Left lung (tissue), 10 donors: ENCODE measurements around the gene GHR. TPM values are rescaled to one million over a fixed set of nuclear protein-coding genes. Genes with fewer than 3 reads are reported as not detected.

Source experiments
- ATAC-seq: fragments of 200-7000 bp; cut with Tn5 transposase; one replicate; pipeline ENCODE4 v1.9.1; 2020; ENCODE audit warnings: moderate library complexity
- DNase-seq, 4 donors: peaks; one replicate each; pipeline ENCODE4 v3.0.0-alpha.2; 2013 to 2020
- H3K27ac ChIP-seq, 2 donors: fragments of 200-600 bp; sonication (generic) in 1 of 2; one replicate each; pipeline versions ENCODE4 v1.5.0 to v1.8.0; 2020 to 2021
- H3K27me3 ChIP-seq, 2 donors: fragments of 200-600 bp; sonication (generic) in 1 of 2; one replicate each; pipeline versions ENCODE4 v1.5.0 to v1.8.0; 2020 to 2021
- H3K36me3 ChIP-seq, 2 donors: fragments of 200-600 bp; sonication (generic) in 1 of 2; one replicate each; pipeline versions ENCODE4 v1.5.0 to v1.8.0; 2020 to 2021
- H3K4me1 ChIP-seq, 2 donors: fragments of 200-600 bp; one replicate each; pipeline ENCODE4 v1.8.0; 2021
- H3K4me3 ChIP-seq, 2 donors: fragments of 200-600 bp; sonication (generic) in 1 of 2; one replicate each; pipeline versions ENCODE4 v1.5.0 to v1.8.0; 2020 to 2021; ENCODE audit warnings: mild to moderate bottlenecking in 1 of 2
- H3K9me3 ChIP-seq, 2 donors: fragments of 200-600 bp; sonication (generic) in 1 of 2; one replicate each; pipeline versions ENCODE4 v1.5.0 to v1.8.0; 2020 to 2021
- CTCF ChIP-seq, 2 donors: fragments of 200-600 bp; sonication (generic) in 1 of 2; IDR thresholded peaks; one replicate each; pipeline versions ENCODE4 v1.5.0 to v1.8.0; 2021; ENCODE audit warnings: antibody characterized with exemption in 2 of 2
- intact Hi-C, 2 donors: fragments of 100-400 bp; cut with DNase I; formaldehyde crosslinking; loops; one replicate each; pipeline versions ENCODE4 v1.11.2 to v1.14.2; 2022
- polyA plus RNA-seq, 6 donors: library from polyadenylated mRNA; unstranded; fragments of 120-200 nt; gene quantifications; one replicate each; pipeline ENCODE4 v1.2.1, GENCODE V29; 2013; ENCODE audit not compliant: insufficient read length in 6 of 6
- total RNA-seq, 2 donors: library from RNA; stranded (reverse); fragmentation: NEBNext Ultra II Directional; extraction: Animal tissue kit (Norgen Biotek cat#: 25700); gene quantifications; one replicate each; pipeline ENCODE4 v1.2.1, GENCODE V29; 2021
- donor health status: DM: no; HTN: yes; CAD: no.
- donor health status: DM: no; HTN: no; CAD: no.

Gene GHR
- total and polyA plus RNA-seq, 8 donors = 5.7 to 30.5 (median 26.3) TPM

GRCh38 chr5:42629284-42629683 lies 206.0 kb downstream of the GHR start:
- Histone ChIP-seq H3K4me1 (no peaks in the 10 kb centered on the region), H3K4me3 (no peak overlapping the region), H3K27me3 (no peaks in the 10 kb centered on the region), H3K36me3 (no peaks in the 10 kb centered on the region), H3K9me3 (no peaks in the 10 kb centered on the region), H3K27ac (no peak overlapping the region)
- DNase-seq = no peak
- ATAC-seq = no peak
- no peak for TF ChIP-seq CTCF (IDR thresholded peaks at IDR 0.05)
- intact Hi-C loops = no loop called here

- no peaks in the 10 kb centered on the region for H3K9me3 ChIP-seq
- H3K27ac ChIP-seq = no peak overlapping the region
- no peak for DNase-seq
- no peaks in the 10 kb centered on the region for H3K27me3 ChIP-seq
- no peaks in the 10 kb centered on the region for H3K36me3 ChIP-seq
- ATAC-seq = no peak
- no peak overlapping the region for H3K4me3 ChIP-seq
- intact Hi-C loops = no loop called here
- no peak for TF ChIP-seq CTCF (IDR thresholded peaks at IDR 0.05)
- no peaks in the 10 kb centered on the region for H3K4me1 ChIP-seq
These were observed 208.0 kb downstream of the GHR start for GRCh38 chr5:42631241-42631640.

- Histone ChIP-seq H3K27me3 (no peaks in the 10 kb centered on the region), H3K36me3 (no peaks in the 10 kb centered on the region), H3K4me3 (no peak overlapping the region), H3K4me1 (no peaks in the 10 kb centered on the region), H3K27ac (no peak overlapping the region), H3K9me3 (no peaks in the 10 kb centered on the region)
- TF ChIP-seq CTCF (IDR thresholded peaks at IDR 0.05) = no peak
- DNase-seq (no peak), ATAC-seq (no peak)
- intact Hi-C loops = no loop called here
These were observed 209.2 kb downstream of the GHR start for GRCh38 chr5:42632354-42632900.

GRCh38 chr5:42634575-42634974 lies 211.3 kb downstream of the GHR start:
- H3K27me3 ChIP-seq = no peaks in the 10 kb centered on the region
- no peaks in the 10 kb centered on the region for H3K36me3 ChIP-seq
- no peaks in the 10 kb centered on the region for H3K9me3 ChIP-seq
- H3K4me1 ChIP-seq = no peaks in the 10 kb centered on the region
- H3K4me3 ChIP-seq = no peak overlapping the region
- no peak for TF ChIP-seq CTCF (IDR thresholded peaks at IDR 0.05)
- ATAC-seq (no peak), DNase-seq (no peak)
- intact Hi-C loops = no loop called here
- no peak overlapping the region for H3K27ac ChIP-seq

- no peak for ATAC-seq
These were observed 213.2 kb downstream of the GHR start for GRCh38 chr5:42636425-42636824.

More at GRCh38 chr5:42636425-42636824, 213.2 kb downstream of the GHR start:
- Histone ChIP-seq H3K4me1 (no peaks in the 10 kb centered on the region), H3K36me3 (no peaks in the 10 kb centered on the region), H3K9me3 (no peaks in the 10 kb centered on the region), H3K4me3 (no peak overlapping the region), H3K27me3 (no peaks in the 10 kb centered on the region), H3K27ac (no peak overlapping the region)
- no peak for DNase-seq
- TF ChIP-seq CTCF (IDR thresholded peaks at IDR 0.05) = peak in 1 of 2 donors; percentile 11
- intact Hi-C loops = no loop called here
